ENCODE data around the gene ZNF414. TPM values are rescaled to one million over a fixed set of nuclear protein-coding genes. Genes with fewer than 3 reads are reported as not detected.

Gene ZNF414
- total RNA-seq, 1 experiment from 2014 or later = 7.0 TPM

DNA sequence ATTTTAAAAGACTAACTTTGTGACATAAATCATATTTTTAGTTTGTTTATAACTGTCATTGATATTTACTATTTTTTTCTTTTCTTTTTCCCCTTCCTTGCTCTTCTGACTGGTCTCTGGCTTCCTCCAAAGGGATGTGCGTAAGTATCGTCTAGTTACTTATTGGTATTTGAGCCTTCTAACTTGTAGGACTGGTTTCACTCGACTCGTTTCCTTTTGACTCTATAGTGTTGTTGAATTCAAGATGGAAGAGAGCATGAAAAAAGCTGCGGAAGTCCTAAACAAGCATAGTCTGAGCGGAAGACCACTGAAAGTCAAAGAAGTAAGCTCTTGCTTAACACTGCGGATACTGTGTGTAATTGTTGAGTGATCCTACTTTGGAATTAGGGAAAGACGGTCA, 50.6 kb downstream of the ZNF414 start:
- DNase-seq (ENCODE audit: low spot score) = no peak

GRCh38 chr19:8462571-8462970, 51.4 kb downstream of the ZNF414 start:
- DNase-seq (ENCODE audit: low spot score) = no peak

DNA sequence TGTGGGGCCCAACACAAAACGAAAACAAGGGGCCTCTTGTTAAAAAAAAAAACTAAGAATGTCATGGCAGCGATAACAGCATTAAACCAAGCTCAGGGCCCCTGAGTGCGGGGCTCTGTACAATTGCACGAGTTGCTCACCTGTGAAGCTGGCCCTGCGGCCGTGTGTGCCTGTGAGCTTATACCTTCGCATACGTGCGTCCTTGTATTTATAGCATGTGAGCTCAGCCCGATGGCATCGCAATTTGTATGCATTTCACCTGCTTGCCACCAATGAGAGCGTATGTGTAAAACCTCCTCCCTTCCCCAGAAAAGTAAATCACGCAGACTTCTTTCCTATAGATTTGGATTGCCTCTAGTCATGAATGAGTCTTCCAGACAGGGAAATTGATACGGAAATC, 52.1 kb downstream of the ZNF414 start:
- DNase-seq (ENCODE audit: low spot score) = no peak

DNA sequence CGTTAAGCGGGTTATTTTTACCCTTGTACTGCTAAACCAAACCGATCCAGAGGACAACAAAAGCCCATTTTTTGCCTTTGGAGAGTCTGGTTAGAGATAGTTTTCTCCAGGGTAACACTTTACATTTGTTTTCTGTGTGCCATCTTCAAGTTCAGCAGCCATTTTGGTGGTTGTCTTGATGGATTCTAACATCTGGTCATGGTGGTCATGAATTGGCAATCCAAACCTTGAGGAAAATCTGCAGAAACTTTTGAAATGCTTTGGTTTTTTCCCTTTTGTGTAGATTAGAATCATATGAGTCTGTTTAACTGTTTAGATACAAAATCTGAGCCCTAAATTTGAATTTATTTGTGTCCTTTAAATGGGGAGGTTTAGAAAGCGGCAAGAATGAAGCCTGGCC, 52.6 kb downstream of the ZNF414 start:
- no peak for DNase-seq (ENCODE audit: low spot score)

DNA sequence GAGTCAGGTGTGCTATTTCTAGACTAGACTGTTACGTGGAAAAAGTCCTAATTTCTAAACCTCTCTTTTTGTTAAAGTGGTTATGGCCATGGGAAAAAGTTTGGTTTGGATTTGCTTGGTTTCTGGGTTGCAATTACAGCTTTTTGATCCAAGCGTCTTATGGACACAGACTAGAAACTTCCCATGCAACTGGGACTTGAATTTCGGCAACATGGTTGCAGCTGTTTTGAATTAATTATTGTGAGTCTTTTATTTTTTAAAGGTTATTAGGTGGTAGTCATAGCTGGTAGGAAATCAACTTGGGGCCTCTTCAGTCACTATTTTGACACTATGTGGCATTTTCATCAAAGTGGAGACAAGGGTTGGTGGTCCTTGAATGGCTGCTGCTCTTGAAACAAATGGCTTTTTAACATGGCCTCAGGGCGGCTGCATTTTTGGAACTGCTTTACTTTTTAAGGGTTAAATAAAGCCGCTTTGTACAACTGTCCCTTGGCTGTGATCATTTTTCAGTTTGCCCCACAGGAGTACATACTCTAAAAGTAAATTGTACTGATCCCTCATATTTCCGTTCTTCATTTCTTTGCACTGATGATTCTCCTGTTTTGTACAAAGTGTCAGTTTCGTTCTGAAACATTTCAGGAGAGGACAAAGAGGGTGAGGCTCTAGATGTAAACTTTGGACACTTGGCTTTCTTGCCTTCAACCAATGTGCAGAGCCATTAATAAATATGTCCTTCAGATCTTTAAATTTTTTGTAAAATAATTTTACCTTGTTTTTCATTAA, 53.3 kb downstream of the ZNF414 start:
- no peak for DNase-seq (ENCODE audit: low spot score)

Other genes starting within 250 kb of the ZNF414 start
- gene CD320, start 205.8 kb downstream of the ZNF414 start, total RNA-seq (2014; rRNA removed; shearing (Covaris generic)) = 210 and 214 TPM in 2 replicates
- gene NDUFA7, start 192.8 kb downstream of the ZNF414 start, total RNA-seq (2014; rRNA removed; shearing (Covaris generic)) = 57.7 and 71.5 TPM in 2 replicates
- gene RPS28, start 192.7 kb downstream of the ZNF414 start, total RNA-seq (2014; rRNA removed; shearing (Covaris generic)) = 318 and 344 TPM in 2 replicates
- gene KANK3, start 170.9 kb downstream of the ZNF414 start, total RNA-seq (2014; rRNA removed; shearing (Covaris generic)) = 0.04 and 0.12 TPM in 2 replicates
- gene ANGPTL4, start 150.0 kb downstream of the ZNF414 start, total RNA-seq (2014; rRNA removed; shearing (Covaris generic)) = 0.19 TPM in 1 of 2 replicates, not detected in the other
- 9.9 and 11.8 TPM in 2 replicates for gene RAB11B, start 123.8 kb downstream of the ZNF414 start, total RNA-seq (2014; rRNA removed; shearing (Covaris generic))
- 28.0 and 30.6 TPM in 2 replicates for gene MARCHF2, start 100.9 kb downstream of the ZNF414 start, total RNA-seq (2014; rRNA removed; shearing (Covaris generic))
- 60.8 and 75.1 TPM in 2 replicates for gene HNRNPM, start 69.2 kb downstream of the ZNF414 start, total RNA-seq (2014; rRNA removed; shearing (Covaris generic))
- not detected in 2 replicates for gene PRAM1, start 11.5 kb downstream of the ZNF414 start, total RNA-seq (2014; rRNA removed; shearing (Covaris generic))
- gene MYO1F, start 63.3 kb upstream of the ZNF414 start, total RNA-seq (2014; rRNA removed; shearing (Covaris generic)) = 0.17 TPM in 1 of 2 replicates, not detected in the other
- gene ADAMTS10, start 96.5 kb upstream of the ZNF414 start, total RNA-seq (2014; rRNA removed; shearing (Covaris generic)) = 0.62 and 0.83 TPM in 2 replicates
- not detected in 2 replicates for gene NFILZ, start 116.5 kb upstream of the ZNF414 start, total RNA-seq (2014; rRNA removed; shearing (Covaris generic))
- gene ACTL9, start 184.6 kb upstream of the ZNF414 start, total RNA-seq (2014; rRNA removed; shearing (Covaris generic)) = not detected in 2 replicates
- gene OR2Z1, start 207.5 kb upstream of the ZNF414 start, total RNA-seq (2014; rRNA removed; shearing (Covaris generic)) = not detected in 2 replicates